Gastroesophageal sphincter (tissue), 3 donors: ENCODE data around the gene NUDT9.

Experiments used
- EP300 ChIP-seq: sonication (generic); formaldehyde crosslinking; IDR thresholded peaks from one replicate; pipeline ENCODE4 v1.6.1; 2017; ENCODE audit warnings: antibody characterized with exemption, mild to moderate bottlenecking
- POLR2A ChIP-seq, 2 donors: fragments of 450-650 bp; IDR thresholded peaks; one replicate each; pipeline ENCODE4 v1.6.1; 2017; ENCODE audit warnings: antibody characterized with exemption in 2 of 2, mild to moderate bottlenecking in 2 of 2, moderate library complexity in 1 of 2
- POLR2AphosphoS5 ChIP-seq: sonication (generic); formaldehyde crosslinking; IDR thresholded peaks from one replicate; pipeline ENCODE4 v1.6.1; 2017; ENCODE audit warnings: antibody characterized with exemption
- TF ChIP-seq, protein P1 (sequence below), 4 experiments: fragments of 200-600 bp in 2 of 4; fragments of 450-650 bp in 2 of 4; sonication (generic) in 1 of 4; IDR thresholded peaks; one replicate each; pipeline ENCODE4 v1.5.1; 2017 to 2019; ENCODE audit warnings: antibody characterized with exemption in 4 of 4, mild to moderate bottlenecking in 2 of 4, moderate library complexity in 2 of 4

DNA sequence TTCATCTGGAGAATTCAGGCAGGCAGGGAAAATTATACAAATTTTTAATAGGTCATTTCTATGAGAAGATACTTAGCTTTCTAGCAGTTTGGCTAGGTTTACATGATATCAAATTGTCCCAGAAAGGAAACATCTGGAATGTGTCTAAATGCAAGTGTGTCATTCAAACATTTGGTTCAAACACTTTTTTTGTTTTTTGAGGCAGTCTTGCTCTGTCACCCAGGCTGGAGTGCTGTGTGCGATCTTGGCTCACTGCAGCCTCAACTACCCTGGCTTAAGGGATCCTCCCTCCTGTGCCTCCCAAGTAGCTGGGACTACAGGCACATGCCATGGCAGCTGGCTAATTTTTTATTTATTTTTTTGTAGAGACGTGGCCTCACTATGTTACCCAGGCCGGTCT is 75.2 kb downstream of the NUDT9 start:
- TF ChIP-seq, protein P1, sequence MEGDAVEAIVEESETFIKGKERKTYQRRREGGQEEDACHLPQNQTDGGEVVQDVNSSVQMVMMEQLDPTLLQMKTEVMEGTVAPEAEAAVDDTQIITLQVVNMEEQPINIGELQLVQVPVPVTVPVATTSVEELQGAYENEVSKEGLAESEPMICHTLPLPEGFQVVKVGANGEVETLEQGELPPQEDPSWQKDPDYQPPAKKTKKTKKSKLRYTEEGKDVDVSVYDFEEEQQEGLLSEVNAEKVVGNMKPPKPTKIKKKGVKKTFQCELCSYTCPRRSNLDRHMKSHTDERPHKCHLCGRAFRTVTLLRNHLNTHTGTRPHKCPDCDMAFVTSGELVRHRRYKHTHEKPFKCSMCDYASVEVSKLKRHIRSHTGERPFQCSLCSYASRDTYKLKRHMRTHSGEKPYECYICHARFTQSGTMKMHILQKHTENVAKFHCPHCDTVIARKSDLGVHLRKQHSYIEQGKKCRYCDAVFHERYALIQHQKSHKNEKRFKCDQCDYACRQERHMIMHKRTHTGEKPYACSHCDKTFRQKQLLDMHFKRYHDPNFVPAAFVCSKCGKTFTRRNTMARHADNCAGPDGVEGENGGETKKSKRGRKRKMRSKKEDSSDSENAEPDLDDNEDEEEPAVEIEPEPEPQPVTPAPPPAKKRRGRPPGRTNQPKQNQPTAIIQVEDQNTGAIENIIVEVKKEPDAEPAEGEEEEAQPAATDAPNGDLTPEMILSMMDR (IDR thresholded peaks at IDR 0.05) = no peak
- TF ChIP-seq EP300 (no peak), POLR2A (IDR thresholded peaks at IDR 0.05) (no peak), POLR2AphosphoS5 (no peak)
